H1 (cell line): ENCODE measurements around the gene TTLL1. TPM values are rescaled to one million over a fixed set of nuclear protein-coding genes. Genes with fewer than 3 reads are reported as not detected.
A peak's percentile ranks its signal among the peaks of the same experiment; 100 is the strongest.

ENCODE experiments used
- BACH1 ChIP-seq: IDR thresholded peaks from 2 replicates; pipeline ENCODE4 v1.6.1; 2012; ENCODE audit warnings: low read length, improper control_type of control experiment
- CEBPB ChIP-seq: IDR thresholded peaks from 2 replicates; pipeline ENCODE4 v1.6.1; 2012; ENCODE audit warnings: low read depth, low read length
- CHD2 ChIP-seq: IDR thresholded peaks from 2 replicates; pipeline ENCODE4 v1.6.1; 2012; ENCODE audit warnings: low read length, improper control_type of control experiment
- CTBP2 ChIP-seq: IDR thresholded peaks from 2 replicates; pipeline ENCODE4 v1.7.0; 2011; ENCODE audit warnings: borderline replicate concordance, mild to moderate bottlenecking, moderate library complexity, mixed read lengths, low read length; ENCODE audit not compliant: insufficient read depth, insufficient read length
- E2F6 ChIP-seq: IDR thresholded peaks from 2 replicates; pipeline ENCODE4 v1.6.1; 2012; ENCODE audit warnings: inconsistent platforms
- EGR1 ChIP-seq: IDR thresholded peaks from 2 replicates; pipeline ENCODE4 v1.6.1; 2011; ENCODE audit warnings: low read depth, low read length, borderline replicate concordance
- GABPA ChIP-seq: IDR thresholded peaks from 2 replicates; pipeline ENCODE4 v1.6.1; 2011; ENCODE audit warnings: mild to moderate bottlenecking, low read length, moderate library complexity, borderline replicate concordance; ENCODE audit not compliant: insufficient read depth
- HDAC2 ChIP-seq, 2 experiments: fragments of 300-600 bp in 1 of 2; sonication (generic) in 1 of 2; IDR thresholded peaks; 2 replicates each; pipeline ENCODE4 v1.6.1; 2011 to 2012; ENCODE audit warnings: low read depth in 2 of 2, low read length in 2 of 2, mild to moderate bottlenecking in 2 of 2, moderate library complexity in 2 of 2, borderline replicate concordance in 1 of 2, inconsistent platforms in 1 of 2
- JUN ChIP-seq: IDR thresholded peaks from 2 replicates; pipeline ENCODE4 v1.6.1; 2011; ENCODE audit warnings: low read depth, mild to moderate bottlenecking, improper control_type of control experiment, low read length
- KDM1A ChIP-seq: fragments of 200-600, 300-600 bp; sonication (generic); IDR thresholded peaks from 2 replicates; pipeline ENCODE4 v1.7.1; 2016; ENCODE audit warnings: mild to moderate bottlenecking, low read length, borderline replicate concordance
- KDM4A ChIP-seq: IDR thresholded peaks from one replicate; pipeline ENCODE4 v1.7.1; 2012; ENCODE audit warnings: low read depth, mild to moderate bottlenecking, moderate library complexity, low read length, inconsistent platforms; ENCODE audit not compliant: severe bottlenecking
- POU5F1 ChIP-seq: IDR thresholded peaks from 2 replicates; pipeline ENCODE4 v1.6.1; 2011; ENCODE audit warnings: low read depth, mild to moderate bottlenecking, low read length, moderate library complexity
- RBBP5 ChIP-seq: IDR thresholded peaks from 2 replicates; pipeline ENCODE4 v1.7.1; 2012; ENCODE audit warnings: low read depth, mild to moderate bottlenecking, inconsistent platforms, low read length, moderate library complexity, borderline replicate concordance
- RFX5 ChIP-seq: IDR thresholded peaks from 2 replicates; pipeline ENCODE4 v1.6.1; 2011; ENCODE audit warnings: low read depth, low read length, improper control_type of control experiment, borderline replicate concordance
- SIN3A ChIP-seq, 2 experiments: IDR thresholded peaks in 1 of 2; conservative IDR thresholded peaks in 1 of 2; 2 replicates each; pipeline ENCODE4 v1.6.1; 2011 to 2012; ENCODE audit warnings: low read length in 2 of 2, improper control_type of control experiment in 1 of 2, low read depth in 1 of 2, mild to moderate bottlenecking in 1 of 2
- SIX5 ChIP-seq: IDR thresholded peaks from 2 replicates; pipeline ENCODE4 v1.6.1; 2011; ENCODE audit warnings: mild to moderate bottlenecking, low read depth, low read length
- SP2 ChIP-seq: IDR thresholded peaks from 2 replicates; pipeline ENCODE4 v1.6.1; 2012; ENCODE audit warnings: mild to moderate bottlenecking, low read length, inconsistent platforms
- TAF7 ChIP-seq: optimal IDR thresholded peaks from 2 replicates; pipeline ENCODE3; 2011; ENCODE audit warnings: low read depth, mild to moderate bottlenecking, inconsistent platforms, low read length, moderate library complexity, borderline replicate concordance
- TBP ChIP-seq: IDR thresholded peaks from 2 replicates; pipeline ENCODE4 v1.6.1; 2011; ENCODE audit warnings: low read depth, low read length, improper control_type of control experiment
- TCF12 ChIP-seq: IDR thresholded peaks from 2 replicates; pipeline ENCODE4 v1.6.1; 2011; ENCODE audit warnings: low read depth, mild to moderate bottlenecking, low read length
- TEAD4 ChIP-seq: IDR thresholded peaks from 2 replicates; pipeline ENCODE4 v1.6.1; 2012; ENCODE audit warnings: low read depth, low read length, inconsistent platforms, mixed read lengths
- polyA plus RNA-seq, 7 experiments: library from polyadenylated mRNA; depleted of rRNA in 3 of 7; stranded (reverse) in 5 of 7; unstranded in 2 of 7; fragments of >200 nt in 5 of 7; fragments of 200-250 nt in 2 of 7; gene quantifications; 1 replicate in 5 of 7; 2 replicates in 1 of 7; 4 replicates in 1 of 7; pipeline versions ENCODE4 v1.2.1 to v1.2.3, GENCODE V29; 2011 to 2013; ENCODE audit warnings: missing spikeins in 2 of 7, mixed read lengths in 2 of 7
- total RNA-seq: library from RNA; stranded (reverse); fragmentation: NEBNext Ultra II Directional; extraction: Animal tissue kit (Norgen Biotek cat#: 25700); gene quantifications from 2 replicates; pipeline ENCODE4 v1.2.1, GENCODE V29; 2021
- TF ChIP-seq, protein P1 (sequence below): IDR thresholded peaks from 2 replicates; pipeline ENCODE4 v1.6.1; 2012; ENCODE audit warnings: low read length, inconsistent platforms

TTLL1 gene
- total and polyA plus RNA-seq, 2 of the 8 experiments (the other 6 are each of a cell fraction or from before 2014, with no cell fraction given), result 5.0 to 13.8 TPM

- TF ChIP-seq HDAC2 (IDR thresholded peaks at IDR 0.05; ENCODE audit: borderline replicate concordance in 1 of 2, low read depth in 2 of 2, low read length in 2 of 2), result 0 out of 4 replicates have a peak, but pooled peaks of 1 of the 2 experiments have one; percentile 53
- no peak for TF ChIP-seq EGR1
- TF ChIP-seq SP2, result no peak
- TF ChIP-seq CEBPB, result no peak
- TF ChIP-seq TEAD4, result no peak
- TF ChIP-seq GABPA, result 0 out of 2 replicates have a peak, but pooled peaks have one; percentile 12
- no peak for TF ChIP-seq TBP
- TF ChIP-seq CHD2, result no peak
- peak; percentile 69 for TF ChIP-seq E2F6
- TF ChIP-seq POU5F1, result no peak
- TF ChIP-seq, protein P1, sequence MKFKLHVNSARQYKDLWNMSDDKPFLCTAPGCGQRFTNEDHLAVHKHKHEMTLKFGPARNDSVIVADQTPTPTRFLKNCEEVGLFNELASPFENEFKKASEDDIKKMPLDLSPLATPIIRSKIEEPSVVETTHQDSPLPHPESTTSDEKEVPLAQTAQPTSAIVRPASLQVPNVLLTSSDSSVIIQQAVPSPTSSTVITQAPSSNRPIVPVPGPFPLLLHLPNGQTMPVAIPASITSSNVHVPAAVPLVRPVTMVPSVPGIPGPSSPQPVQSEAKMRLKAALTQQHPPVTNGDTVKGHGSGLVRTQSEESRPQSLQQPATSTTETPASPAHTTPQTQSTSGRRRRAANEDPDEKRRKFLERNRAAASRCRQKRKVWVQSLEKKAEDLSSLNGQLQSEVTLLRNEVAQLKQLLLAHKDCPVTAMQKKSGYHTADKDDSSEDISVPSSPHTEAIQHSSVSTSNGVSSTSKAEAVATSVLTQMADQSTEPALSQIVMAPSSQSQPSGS, result no peak
- no peak for TF ChIP-seq TCF12
- TF ChIP-seq KDM1A, result peak; percentile 80
- TF ChIP-seq KDM4A, result peak; percentile 73
- 0 out of 2 replicates have a peak, but pooled peaks have one; percentile 48 for TF ChIP-seq BACH1
- TF ChIP-seq SIX5, result no peak
- TF ChIP-seq TAF7, result no peak
- TF ChIP-seq SIN3A (conservative IDR thresholded peaks at IDR 0.05 in 1 of 2, IDR thresholded peaks at IDR 0.05 in 1 of 2; ENCODE audit: low read depth in 1 of 2, low read length in 2 of 2), result 0 out of 4 replicates have a peak, but pooled peaks of 1 of the 2 experiments have one; percentile 55
- no peak for TF ChIP-seq JUN
- TF ChIP-seq RBBP5, result peak; percentile 24; the same call in 1 of the 2 replicates
- no peak for TF ChIP-seq CTBP2
- TF ChIP-seq RFX5, result no peak
Observed at GRCh38 chr22:43110927-43111623, 21.9 kb upstream of the TTLL1 start (continued).
